Measurements from ENCODE around the gene MTRF1.
A peak's percentile ranks its signal among the peaks of the same experiment; 100 is the strongest.
"Not testable (repeated sequence)": the region's sequence is repeated elsewhere in the genome, so short reads cannot be mapped to it uniquely, and the experiment has no call there.

MTRF1 gene

GRCh38 chr13:41222259-41222852, 41.0 kb downstream of the MTRF1 start:
- DNase-seq (ENCODE audit: low read depth): no peak

GRCh38 chr13:41220401-41220800, 43.0 kb downstream of the MTRF1 start:
- DNase-seq (ENCODE audit: low read depth): no peak

GRCh38 chr13:41216160-41216559, 47.2 kb downstream of the MTRF1 start:
- no peak for DNase-seq (ENCODE audit: low read depth)

GRCh38 chr13:41213919-41214318, 49.5 kb downstream of the MTRF1 start:
- DNase-seq (ENCODE audit: low read depth): no peak

- DNase-seq (ENCODE audit: low read depth): no peak
Observed at GRCh38 chr13:41213316-41213715, 50.1 kb downstream of the MTRF1 start.

GRCh38 chr13:41212881-41213280, 50.5 kb downstream of the MTRF1 start:
- no peak for DNase-seq (ENCODE audit: low read depth)

GRCh38 chr13:41211062-41211461, 52.3 kb downstream of the MTRF1 start:
- DNase-seq (ENCODE audit: low read depth): no peak

GRCh38 chr13:41206467-41206866, 56.9 kb downstream of the MTRF1 start:
- no peak for DNase-seq (ENCODE audit: low read depth)

- DNase-seq (ENCODE audit: low read depth): no peak
Observed at GRCh38 chr13:41203810-41204209, 59.6 kb downstream of the MTRF1 start.

GRCh38 chr13:41200126-41200525, 63.2 kb downstream of the MTRF1 start:
- no peak for DNase-seq (ENCODE audit: low read depth)

GRCh38 chr13:41199526-41199925, 63.9 kb downstream of the MTRF1 start:
- DNase-seq (ENCODE audit: low read depth): no peak

- no peak for DNase-seq (ENCODE audit: low read depth)
Observed at GRCh38 chr13:41199079-41199478, 64.3 kb downstream of the MTRF1 start.

GRCh38 chr13:41196620-41197019, 66.8 kb downstream of the MTRF1 start:
- no peak for DNase-seq (ENCODE audit: low read depth)

GRCh38 chr13:41196011-41196410, 67.4 kb downstream of the MTRF1 start:
- DNase-seq (ENCODE audit: low read depth): no peak

- peak; percentile 82 for DNase-seq (ENCODE audit: low read depth)
Observed at GRCh38 chr13:41193919-41194824, 69.2 kb downstream of the MTRF1 start, which contains the start of gene KBTBD7. Gene KBTBD7 (minus strand): TSS chr13:41194569. CDS start chr13:41194257, 312 bp downstream.

- DNase-seq (ENCODE audit: low read depth): no peak
Observed at GRCh38 chr13:41193469-41193868, 69.9 kb downstream of the MTRF1 start.

GRCh38 chr13:41188584-41188983, 74.8 kb downstream of the MTRF1 start:
- DNase-seq (ENCODE audit: low read depth): no peak

- no peak for DNase-seq (ENCODE audit: low read depth)
Observed at GRCh38 chr13:41186481-41186880, 76.9 kb downstream of the MTRF1 start.

- no peak for DNase-seq (ENCODE audit: low read depth)
Observed at GRCh38 chr13:41182231-41182630, 81.1 kb downstream of the MTRF1 start.

GRCh38 chr13:41179593-41180250, 83.7 kb downstream of the MTRF1 start:
- DNase-seq (ENCODE audit: low read depth): no peak

GRCh38 chr13:41178040-41178439, 85.3 kb downstream of the MTRF1 start:
- no peak for DNase-seq (ENCODE audit: low read depth)

GRCh38 chr13:41177616-41178015, 85.8 kb downstream of the MTRF1 start:
- DNase-seq (ENCODE audit: low read depth): no peak

GRCh38 chr13:41175576-41175975, 87.8 kb downstream of the MTRF1 start:
- not testable (repeated sequence) for DNase-seq (ENCODE audit: low read depth)
